GM18517 (cell line): ENCODE results near the gene ALG2.
"Not testable (repeated sequence)": the region's sequence is repeated elsewhere in the genome, so short reads cannot be mapped to it uniquely, and the experiment has no call there.

ENCODE experiments used
- ATAC-seq: cut with Tn5 transposase; IDR thresholded peaks from one replicate; pipeline ENCODE4 v1.9.1; 2021; ENCODE audit warnings: mild to moderate bottlenecking, moderate library complexity; ENCODE audit not compliant: unreplicated experiment

Gene ALG2

GRCh38 chr9:99238331-99238730, 16.6 kb upstream of the ALG2 start:
- no peak for ATAC-seq

GRCh38 chr9:99237849-99238248, 16.1 kb upstream of the ALG2 start:
- ATAC-seq: not testable (repeated sequence)

- ATAC-seq: no peak
These were observed 15.6 kb upstream of the ALG2 start for GRCh38 chr9:99237356-99237755.

- ATAC-seq: peak; percentile 91
These were observed 14.3 kb upstream of the ALG2 start for GRCh38 chr9:99235926-99236634.

- no peak for ATAC-seq
These were observed 13.3 kb upstream of the ALG2 start for GRCh38 chr9:99235069-99235468.

GRCh38 chr9:99234618-99235017, 12.9 kb upstream of the ALG2 start:
- no peak for ATAC-seq

GRCh38 chr9:99231711-99232110, 10.0 kb upstream of the ALG2 start:
- ATAC-seq: no peak

GRCh38 chr9:99230206-99230605, 8.5 kb upstream of the ALG2 start:
- ATAC-seq: no peak

- ATAC-seq: no peak
These were observed 4.3 kb upstream of the ALG2 start for GRCh38 chr9:99226054-99226453.

GRCh38 chr9:99224445-99224844, 2.7 kb upstream of the ALG2 start:
- no peak for ATAC-seq

GRCh38 chr9:99222416-99223270, 901 bp upstream of the ALG2 start:
- peak; percentile 8 for ATAC-seq

- ATAC-seq: no peak
These were observed 499 bp downstream of the ALG2 start for GRCh38 chr9:99221266-99221620.

GRCh38 chr9:99220011-99220410, 1.7 kb downstream of the ALG2 start:
- ATAC-seq: no peak

- ATAC-seq: no peak
These were observed 5.7 kb downstream of the ALG2 start for GRCh38 chr9:99216073-99216472.

- no peak for ATAC-seq
These were observed 8.5 kb downstream of the ALG2 start for GRCh38 chr9:99213197-99213596.

- ATAC-seq: no peak
These were observed 10.0 kb downstream of the ALG2 start for GRCh38 chr9:99211746-99212145.

GRCh38 chr9:99210572-99210971, 11.2 kb downstream of the ALG2 start:
- no peak for ATAC-seq

- no peak for ATAC-seq
These were observed 20.1 kb downstream of the ALG2 start for GRCh38 chr9:99201603-99202002.

GRCh38 chr9:99199938-99200539, 21.7 kb downstream of the ALG2 start:
- no peak for ATAC-seq

- ATAC-seq: no peak
These were observed 23.8 kb downstream of the ALG2 start for GRCh38 chr9:99197987-99198386.

GRCh38 chr9:99197124-99197630, 24.6 kb downstream of the ALG2 start:
- no peak for ATAC-seq

- ATAC-seq: not testable (repeated sequence)
These were observed 25.3 kb downstream of the ALG2 start for GRCh38 chr9:99196484-99196883.
